Tibial nerve (tissue), 3 donors: ENCODE data around the gene LRIG2.

ENCODE experiments used
- EP300 ChIP-seq, 2 donors: sonication (generic); formaldehyde crosslinking; IDR thresholded peaks; one replicate each; pipeline ENCODE4 v1.6.1; 2017; ENCODE audit warnings: antibody characterized with exemption in 2 of 2, mild to moderate bottlenecking in 1 of 2
- POLR2A ChIP-seq, 2 donors: fragments of 450-650 bp; IDR thresholded peaks; one replicate each; pipeline ENCODE4 v1.6.1; 2017; ENCODE audit warnings: antibody characterized with exemption in 2 of 2, mild to moderate bottlenecking in 2 of 2, moderate library complexity in 2 of 2

GRCh38 chr1:113055570-113055969 lies 17.4 kb upstream of the LRIG2 start:
- TF ChIP-seq POLR2A (IDR thresholded peaks at IDR 0.05) (no peak), EP300 (IDR thresholded peaks at IDR 0.05) (no peak)
